Measurements from ENCODE around the gene FEV.

FEV gene

GRCh38 chr2:219029829-219030165, 44.8 kb upstream of the FEV start:
- H3K4me1 ChIP-seq (ENCODE audit: low read depth, poor library complexity, severe bottlenecking): no peaks in the 10 kb centered on the region
- H3K9ac ChIP-seq: no peak overlapping the region
- H3K4me3 ChIP-seq (IDR thresholded peaks at IDR 0.05; ENCODE audit: insufficient read depth, low read depth, low read length): no peak overlapping the region
- H3K36me3 ChIP-seq (ENCODE audit: insufficient read depth): no peaks in the 10 kb centered on the region
- peak; percentile 90 for TF ChIP-seq CTCF (conservative IDR thresholded peaks at IDR 0.05; ENCODE audit: low read depth, low read length)
- H3K27ac ChIP-seq: no peak overlapping the region
- no peak overlapping the region for H2AFZ ChIP-seq (ENCODE audit: low read depth)
- no peaks in the 10 kb centered on the region for H3K79me2 ChIP-seq (ENCODE audit: insufficient read depth, low read depth)
- no peak overlapping the region for H3K4me2 ChIP-seq
- peaks cover 64% of the 10 kb centered on the region for H3K27me3 ChIP-seq (ENCODE audit: insufficient read depth, low read depth)
- no peaks in the 10 kb centered on the region for H4K20me1 ChIP-seq (ENCODE audit: insufficient read depth)

- no peak for TF ChIP-seq CTCF (conservative IDR thresholded peaks at IDR 0.05; ENCODE audit: low read depth, low read length)
- no peaks in the 10 kb centered on the region for H3K4me1 ChIP-seq (ENCODE audit: low read depth, poor library complexity, severe bottlenecking)
- H3K79me2 ChIP-seq (ENCODE audit: insufficient read depth, low read depth): no peaks in the 10 kb centered on the region
- H4K20me1 ChIP-seq (ENCODE audit: insufficient read depth): no peaks in the 10 kb centered on the region
- no peak overlapping the region for H3K9ac ChIP-seq
- H3K27ac ChIP-seq: no peak overlapping the region
- H3K27me3 ChIP-seq (ENCODE audit: insufficient read depth, low read depth): peaks cover 64% of the 10 kb centered on the region
- H3K36me3 ChIP-seq (ENCODE audit: insufficient read depth): no peaks in the 10 kb centered on the region
- H3K4me2 ChIP-seq: no peak overlapping the region
- H2AFZ ChIP-seq (ENCODE audit: low read depth): no peak overlapping the region
- no peak overlapping the region for H3K4me3 ChIP-seq (IDR thresholded peaks at IDR 0.05; ENCODE audit: insufficient read depth, low read depth, low read length)
These were observed 44.2 kb upstream of the FEV start for GRCh38 chr2:219028996-219029828.

GRCh38 chr2:219028141-219028540, 43.2 kb upstream of the FEV start:
- Histone ChIP-seq H3K79me2 (ENCODE audit: insufficient read depth, low read depth) (no peaks in the 10 kb centered on the region), H2AFZ (ENCODE audit: low read depth) (no peak overlapping the region), H3K4me3 (IDR thresholded peaks at IDR 0.05; ENCODE audit: insufficient read depth, low read depth, low read length) (no peak overlapping the region), H3K4me1 (ENCODE audit: low read depth, poor library complexity, severe bottlenecking) (no peaks in the 10 kb centered on the region), H4K20me1 (ENCODE audit: insufficient read depth) (no peaks in the 10 kb centered on the region), H3K4me2 (no peak overlapping the region), H3K27ac (no peak overlapping the region), H3K36me3 (ENCODE audit: insufficient read depth) (no peaks in the 10 kb centered on the region), H3K9ac (no peak overlapping the region), H3K27me3 (ENCODE audit: insufficient read depth, low read depth) (peaks cover 56% of the 10 kb centered on the region)
- no peak for TF ChIP-seq CTCF (conservative IDR thresholded peaks at IDR 0.05; ENCODE audit: low read depth, low read length)

GRCh38 chr2:219027511-219028055, 42.6 kb upstream of the FEV start:
- H4K20me1 ChIP-seq (ENCODE audit: insufficient read depth): no peaks in the 10 kb centered on the region
- no peak overlapping the region for H3K27ac ChIP-seq
- no peaks in the 10 kb centered on the region for H3K36me3 ChIP-seq (ENCODE audit: insufficient read depth)
- H3K27me3 ChIP-seq (ENCODE audit: insufficient read depth, low read depth): peaks cover 51% of the 10 kb centered on the region
- no peak overlapping the region for H2AFZ ChIP-seq (ENCODE audit: low read depth)
- H3K4me1 ChIP-seq (ENCODE audit: low read depth, poor library complexity, severe bottlenecking): no peaks in the 10 kb centered on the region
- no peak for TF ChIP-seq CTCF (conservative IDR thresholded peaks at IDR 0.05; ENCODE audit: low read depth, low read length)
- no peak overlapping the region for H3K4me3 ChIP-seq (IDR thresholded peaks at IDR 0.05; ENCODE audit: insufficient read depth, low read depth, low read length)
- no peak overlapping the region for H3K9ac ChIP-seq
- H3K4me2 ChIP-seq: no peak overlapping the region
- H3K79me2 ChIP-seq (ENCODE audit: insufficient read depth, low read depth): no peaks in the 10 kb centered on the region
